GM10266 (cell line): ENCODE data around the gene RNF157.
"Not testable (repeated sequence)": the region's sequence is repeated elsewhere in the genome, so short reads cannot be mapped to it uniquely, and the experiment has no call there.

ENCODE experiments used
- DNase-seq: peaks from one replicate; pipeline ENCODE4 v3.0.0; 2012; ENCODE audit errors: extremely low spot score
- CTCF ChIP-seq: IDR thresholded peaks from 2 replicates; pipeline ENCODE4 v1.5.1; 2012; ENCODE audit warnings: mild to moderate bottlenecking, low read depth; ENCODE audit not compliant: control insufficient read depth, insufficient read depth; ENCODE audit errors: missing control alignments

Gene RNF157

GRCh38 chr17:76254275-76254674, 14.0 kb upstream of the RNF157 start:
- no peak for TF ChIP-seq CTCF
- no peak for DNase-seq

- DNase-seq = no peak
- no peak for TF ChIP-seq CTCF
These were observed 13.5 kb upstream of the RNF157 start for GRCh38 chr17:76253841-76254240.

- DNase-seq = not testable (repeated sequence)
These were observed 12.9 kb upstream of the RNF157 start for GRCh38 chr17:76252967-76253766.

GRCh38 chr17:76252040-76252954, 12.0 kb upstream of the RNF157 start:
- no peak for DNase-seq
- no peak for TF ChIP-seq CTCF

- DNase-seq = no peak
- TF ChIP-seq CTCF = no peak
These were observed 11.3 kb upstream of the RNF157 start for GRCh38 chr17:76251478-76252039.

GRCh38 chr17:76250141-76250540, 9.8 kb upstream of the RNF157 start:
- DNase-seq = no peak

More at GRCh38 chr17:76250141-76250540, 9.8 kb upstream of the RNF157 start:
- no peak for TF ChIP-seq CTCF
